Body of pancreas (tissue), 4 donors: Measurements from ENCODE around the gene SLC12A2. TPM values are rescaled to one million over a fixed set of nuclear protein-coding genes. Genes with fewer than 3 reads are reported as not detected.

Experiments used
- ATAC-seq: fragments of 150-250 bp; one replicate; pipeline ENCODE4 v1.9.1; 2016
- DNase-seq, 4 donors: peaks; one replicate each; pipeline ENCODE4 v3.0.0-alpha.2; 2019
- H3K27ac ChIP-seq, 4 donors: fragments of 200-600 bp; sonication (generic); 1 replicate in 3 of 4; 2 replicates in 1 of 4; pipeline versions ENCODE4 v1.5.1 to v1.6.1; 2016 to 2019; ENCODE audit warnings: mild to moderate bottlenecking in 1 of 4, mixed read lengths in 1 of 4, moderate library complexity in 1 of 4
- H3K27me3 ChIP-seq, 2 donors: fragments of 200-600 bp; sonication (generic); one replicate each; pipeline ENCODE4 v1.6.0; 2016; ENCODE audit warnings: mild to moderate bottlenecking in 1 of 2
- H3K36me3 ChIP-seq, 2 donors: fragments of 200-600 bp; sonication (generic); replicated peaks in 1 of 2; 2 replicates each; pipeline ENCODE4 v1.5.1; 2016; ENCODE audit warnings: low read depth in 2 of 2; ENCODE audit not compliant: insufficient read depth in 1 of 2
- H3K4me1 ChIP-seq: fragments of 200-600 bp; sonication (generic); one replicate; pipeline ENCODE4 v1.6.0; 2016
- H3K4me3 ChIP-seq, 2 donors: fragments of 200-600 bp; sonication (generic); 1 replicate in 1 of 2; 2 replicates in 1 of 2; pipeline ENCODE4 v1.5.1; 2016 to 2019
- H3K9me3 ChIP-seq, 3 donors: fragments of 200-600 bp; sonication (generic); 1 replicate in 2 of 3; 2 replicates in 1 of 3; pipeline ENCODE4 v1.5.1; 2016
- POLR2A ChIP-seq, 3 donors: fragments of 450-650 bp; IDR thresholded peaks; one replicate each; pipeline ENCODE4 v1.6.1; 2016; ENCODE audit warnings: antibody characterized with exemption in 3 of 3, mild to moderate bottlenecking in 2 of 3
- WGBS, 2 donors: methylation state at CpG; one replicate each; pipeline ENCODE4 v1.1.5; 2017; 5-methylcytosine and 5-hydroxymethylcytosine counted together
- intact Hi-C: fragments of 100-400 bp; cut with DNase I; formaldehyde crosslinking; loops from one replicate; pipeline ENCODE4 v1.15.1; 2023
- total RNA-seq, 2 donors: library from RNA; depleted of rRNA; stranded (reverse); fragments of >200 nt; gene quantifications; one replicate each; pipeline ENCODE4 v1.1.0, GENCODE V29; 2016
- TF ChIP-seq, protein P1 (sequence below), 7 experiments: fragments of 450-650 bp in 4 of 7; fragments of 200-600 bp in 3 of 7; sonication (generic) in 3 of 7; IDR thresholded peaks; one replicate each; pipeline ENCODE4 v1.5.1; 2016 to 2019; ENCODE audit warnings: antibody characterized with exemption in 7 of 7

The SLC12A2 gene
- total RNA-seq, 2 donors from 2014 or later: 26.7 to 28.0 TPM

DNA sequence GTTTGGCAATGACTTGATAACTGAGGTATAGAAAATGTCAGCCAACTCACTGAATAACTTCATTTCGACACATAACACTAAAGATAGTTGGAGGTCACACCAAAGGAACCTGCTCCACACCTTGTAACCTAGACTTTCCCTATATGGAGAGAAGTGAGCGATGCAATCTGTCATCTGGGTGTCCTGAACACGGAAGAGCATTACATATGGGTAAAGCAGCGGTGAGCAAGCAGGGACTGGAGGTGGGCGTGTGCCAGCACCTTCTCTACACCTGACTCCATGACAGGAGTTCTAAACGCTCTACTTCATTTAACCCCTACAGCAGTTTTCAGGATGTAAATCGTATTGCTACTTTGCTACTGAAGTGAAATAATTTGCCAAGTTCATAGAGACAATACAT is 152.8 kb downstream of the SLC12A2 start:
- no peak for ATAC-seq
- H3K27ac ChIP-seq: no peak overlapping the region
- 64 to 71% methylated on average over 7 of the region's 7 CpGs for WGBS, 2 donors

DNA sequence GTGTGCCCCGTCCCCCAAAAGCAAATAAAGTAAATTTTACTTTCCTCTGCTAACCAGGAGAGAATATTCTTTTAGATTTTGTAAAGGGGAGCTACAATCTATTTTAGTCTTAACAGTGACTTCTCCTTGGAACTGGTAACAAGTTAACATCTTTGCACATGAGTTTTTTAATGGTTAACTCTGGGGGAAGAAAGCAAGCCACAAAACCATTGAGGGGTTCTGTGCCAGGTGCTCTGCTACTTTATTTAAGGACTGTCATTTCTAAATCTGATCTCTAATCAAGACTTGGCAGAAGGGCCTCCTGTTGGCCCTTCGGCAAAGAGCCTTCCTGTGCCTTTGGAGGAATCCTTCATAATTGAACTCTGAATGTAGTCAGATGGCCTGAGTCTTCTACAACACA is 153.4 kb downstream of the SLC12A2 start:
- TF ChIP-seq POLR2A (IDR thresholded peaks at IDR 0.05): no peak
- TF ChIP-seq, protein P1, sequence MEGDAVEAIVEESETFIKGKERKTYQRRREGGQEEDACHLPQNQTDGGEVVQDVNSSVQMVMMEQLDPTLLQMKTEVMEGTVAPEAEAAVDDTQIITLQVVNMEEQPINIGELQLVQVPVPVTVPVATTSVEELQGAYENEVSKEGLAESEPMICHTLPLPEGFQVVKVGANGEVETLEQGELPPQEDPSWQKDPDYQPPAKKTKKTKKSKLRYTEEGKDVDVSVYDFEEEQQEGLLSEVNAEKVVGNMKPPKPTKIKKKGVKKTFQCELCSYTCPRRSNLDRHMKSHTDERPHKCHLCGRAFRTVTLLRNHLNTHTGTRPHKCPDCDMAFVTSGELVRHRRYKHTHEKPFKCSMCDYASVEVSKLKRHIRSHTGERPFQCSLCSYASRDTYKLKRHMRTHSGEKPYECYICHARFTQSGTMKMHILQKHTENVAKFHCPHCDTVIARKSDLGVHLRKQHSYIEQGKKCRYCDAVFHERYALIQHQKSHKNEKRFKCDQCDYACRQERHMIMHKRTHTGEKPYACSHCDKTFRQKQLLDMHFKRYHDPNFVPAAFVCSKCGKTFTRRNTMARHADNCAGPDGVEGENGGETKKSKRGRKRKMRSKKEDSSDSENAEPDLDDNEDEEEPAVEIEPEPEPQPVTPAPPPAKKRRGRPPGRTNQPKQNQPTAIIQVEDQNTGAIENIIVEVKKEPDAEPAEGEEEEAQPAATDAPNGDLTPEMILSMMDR (IDR thresholded peaks at IDR 0.05): no peak
- WGBS, 2 donors: 49 to 53% methylated on average over 2 of the region's 2 CpGs
- Histone ChIP-seq H3K36me3 (no peaks in the 10 kb centered on the region), H3K4me1 (no peaks in the 10 kb centered on the region), H3K9me3 (no peaks in the 10 kb centered on the region), H3K4me3 (no peak overlapping the region), H3K27me3 (no peaks in the 10 kb centered on the region), H3K27ac (no peak overlapping the region)
- DNase-seq: no peak
- intact Hi-C loops: no loop called here
- ATAC-seq: no peak

More for the DNA sequence above, 152.8 kb downstream of the SLC12A2 start:
- no peaks in the 10 kb centered on the region for H3K9me3 ChIP-seq
- no peaks in the 10 kb centered on the region for H3K4me1 ChIP-seq
- intact Hi-C loops: no loop called here
- no peaks in the 10 kb centered on the region for H3K27me3 ChIP-seq
- no peaks in the 10 kb centered on the region for H3K36me3 ChIP-seq
- no peak for TF ChIP-seq POLR2A (IDR thresholded peaks at IDR 0.05)
- TF ChIP-seq, protein P1 (IDR thresholded peaks at IDR 0.05): no peak
- no peak overlapping the region for H3K4me3 ChIP-seq
- no peak for DNase-seq

DNA sequence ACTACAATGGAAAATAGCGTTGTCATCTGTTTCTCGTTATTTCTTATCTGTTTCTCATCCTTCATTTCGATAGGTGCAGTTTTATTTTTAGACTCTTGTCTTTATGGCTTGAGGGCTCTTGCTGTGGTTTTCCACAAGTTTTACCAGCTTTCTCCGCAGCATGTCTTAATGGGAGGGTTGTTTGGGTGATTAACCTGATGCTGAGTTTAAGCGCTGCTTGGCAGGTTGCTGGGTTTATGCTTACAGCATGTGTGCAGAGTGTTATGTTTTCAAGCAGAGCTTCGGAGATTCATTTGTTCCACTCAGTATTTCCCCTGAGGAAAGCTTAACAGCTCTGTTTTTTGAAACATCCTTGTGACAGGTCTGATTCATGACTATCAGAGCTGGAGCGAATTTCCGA is 154.0 kb downstream of the SLC12A2 start:
- intact Hi-C loops: no loop called here
- DNase-seq (no peak), ATAC-seq (no peak)
- H3K27ac ChIP-seq: no peak overlapping the region
- H3K9me3 ChIP-seq: no peaks in the 10 kb centered on the region
- no peaks in the 10 kb centered on the region for H3K36me3 ChIP-seq
- H3K4me1 ChIP-seq: no peaks in the 10 kb centered on the region
- WGBS, 2 donors: 70 to 71% methylated on average over 8 of the region's 8 CpGs
- H3K4me3 ChIP-seq: no peak overlapping the region
- TF ChIP-seq, protein P1 (IDR thresholded peaks at IDR 0.05): no peak
- no peak for TF ChIP-seq POLR2A (IDR thresholded peaks at IDR 0.05)
- H3K27me3 ChIP-seq: no peaks in the 10 kb centered on the region
